ENCODE measurements around the gene PODXL2.
A peak's percentile ranks its signal among the peaks of the same experiment; 100 is the strongest.

PODXL2 gene, protein sequence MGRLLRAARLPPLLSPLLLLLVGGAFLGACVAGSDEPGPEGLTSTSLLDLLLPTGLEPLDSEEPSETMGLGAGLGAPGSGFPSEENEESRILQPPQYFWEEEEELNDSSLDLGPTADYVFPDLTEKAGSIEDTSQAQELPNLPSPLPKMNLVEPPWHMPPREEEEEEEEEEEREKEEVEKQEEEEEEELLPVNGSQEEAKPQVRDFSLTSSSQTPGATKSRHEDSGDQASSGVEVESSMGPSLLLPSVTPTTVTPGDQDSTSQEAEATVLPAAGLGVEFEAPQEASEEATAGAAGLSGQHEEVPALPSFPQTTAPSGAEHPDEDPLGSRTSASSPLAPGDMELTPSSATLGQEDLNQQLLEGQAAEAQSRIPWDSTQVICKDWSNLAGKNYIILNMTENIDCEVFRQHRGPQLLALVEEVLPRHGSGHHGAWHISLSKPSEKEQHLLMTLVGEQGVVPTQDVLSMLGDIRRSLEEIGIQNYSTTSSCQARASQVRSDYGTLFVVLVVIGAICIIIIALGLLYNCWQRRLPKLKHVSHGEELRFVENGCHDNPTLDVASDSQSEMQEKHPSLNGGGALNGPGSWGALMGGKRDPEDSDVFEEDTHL

DNA sequence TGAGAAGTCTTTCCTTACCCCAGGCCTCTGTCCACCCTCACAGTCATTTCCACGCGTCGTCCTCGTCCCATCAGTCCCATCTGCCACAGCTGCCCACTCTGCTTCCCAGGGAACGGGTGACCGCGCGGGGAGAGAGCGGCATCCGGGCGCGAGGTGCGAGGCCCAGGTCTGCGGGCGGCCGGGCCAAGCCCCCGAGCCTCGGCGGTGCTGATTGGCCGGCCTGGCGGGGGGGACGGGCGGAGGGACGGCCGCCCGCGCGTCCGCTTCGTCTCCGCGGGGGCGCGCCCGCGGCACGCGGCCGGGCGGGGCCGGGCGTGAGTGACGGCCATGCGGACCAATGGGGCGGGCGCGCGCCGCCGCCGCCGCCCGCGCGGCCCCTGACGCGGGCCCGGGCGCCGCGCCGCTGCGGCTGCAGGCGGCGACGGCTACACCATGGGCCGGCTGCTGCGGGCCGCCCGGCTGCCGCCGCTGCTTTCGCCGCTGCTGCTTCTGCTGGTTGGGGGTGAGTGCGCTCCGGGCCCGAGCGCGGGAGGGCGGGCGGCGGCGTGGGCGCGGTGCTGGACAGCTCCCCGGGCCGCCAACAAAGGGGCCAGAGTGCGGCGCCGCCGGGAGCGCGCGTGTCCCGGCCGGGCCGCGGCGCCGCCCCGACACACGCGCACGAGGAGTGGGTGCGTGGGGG is at the start of gene PODXL2:
TSS of gene PODXL2 (plus strand) at position 398 of the 679 bp plus-strand sequence. CDS start at position 433, 35 bp downstream.
- FAIRE-seq: no peak

DNA sequence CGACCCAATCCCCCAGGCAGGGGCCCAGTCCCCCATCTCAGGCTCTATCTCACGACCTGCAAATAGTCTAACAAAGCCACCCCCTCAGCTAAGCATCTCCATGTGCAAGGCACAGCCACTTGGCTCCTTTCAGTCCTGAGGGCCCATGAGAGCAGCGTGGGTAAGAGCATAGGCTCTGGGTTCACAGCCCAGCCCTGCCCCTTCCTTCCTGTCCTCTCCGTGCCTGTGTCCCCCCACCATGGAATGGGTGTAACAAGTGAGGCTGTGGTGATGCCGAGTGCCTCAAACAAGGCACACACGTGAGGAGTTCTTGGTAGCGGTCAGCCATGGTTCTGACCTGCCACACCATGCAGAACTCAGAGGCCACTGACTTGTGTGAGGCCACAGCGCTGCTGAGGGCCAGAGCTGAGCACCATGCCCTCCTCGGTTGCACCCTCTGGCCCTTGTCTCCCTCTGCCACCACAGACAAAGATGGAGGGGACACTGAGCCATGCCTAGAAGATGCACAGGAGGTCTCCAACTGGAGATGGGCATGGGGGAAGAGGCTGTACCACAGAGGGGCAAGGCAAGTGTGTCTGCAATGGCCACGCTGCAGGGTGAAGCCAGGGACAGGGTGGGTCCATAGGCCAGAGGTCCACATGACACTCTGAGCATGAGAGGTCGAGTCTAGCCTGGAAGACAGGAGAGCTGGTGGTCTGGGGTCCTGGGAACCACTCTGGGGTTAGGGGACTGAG is 48.5 kb upstream of the PODXL2 start:
- no peak for FAIRE-seq

DNA sequence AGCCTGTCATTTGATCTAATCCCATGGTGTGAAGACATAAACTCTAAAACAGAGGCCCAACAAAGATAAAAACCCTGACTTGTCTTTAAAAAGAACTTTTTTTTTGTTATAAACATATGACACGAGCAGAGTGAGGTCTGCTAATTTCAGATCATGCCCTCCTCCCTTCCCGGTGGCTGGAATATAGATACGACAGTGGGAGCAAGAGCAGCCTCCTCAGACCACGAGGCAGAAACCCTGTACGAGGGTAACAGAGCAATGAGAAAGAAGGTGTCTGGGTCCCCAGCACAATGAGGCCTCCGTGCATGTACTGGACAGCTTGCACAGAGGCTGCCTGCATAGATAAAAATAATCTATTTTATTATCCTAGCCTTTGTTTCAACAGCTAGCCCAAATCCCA is 44.3 kb upstream of the PODXL2 start:
- FAIRE-seq: no peak

DNA sequence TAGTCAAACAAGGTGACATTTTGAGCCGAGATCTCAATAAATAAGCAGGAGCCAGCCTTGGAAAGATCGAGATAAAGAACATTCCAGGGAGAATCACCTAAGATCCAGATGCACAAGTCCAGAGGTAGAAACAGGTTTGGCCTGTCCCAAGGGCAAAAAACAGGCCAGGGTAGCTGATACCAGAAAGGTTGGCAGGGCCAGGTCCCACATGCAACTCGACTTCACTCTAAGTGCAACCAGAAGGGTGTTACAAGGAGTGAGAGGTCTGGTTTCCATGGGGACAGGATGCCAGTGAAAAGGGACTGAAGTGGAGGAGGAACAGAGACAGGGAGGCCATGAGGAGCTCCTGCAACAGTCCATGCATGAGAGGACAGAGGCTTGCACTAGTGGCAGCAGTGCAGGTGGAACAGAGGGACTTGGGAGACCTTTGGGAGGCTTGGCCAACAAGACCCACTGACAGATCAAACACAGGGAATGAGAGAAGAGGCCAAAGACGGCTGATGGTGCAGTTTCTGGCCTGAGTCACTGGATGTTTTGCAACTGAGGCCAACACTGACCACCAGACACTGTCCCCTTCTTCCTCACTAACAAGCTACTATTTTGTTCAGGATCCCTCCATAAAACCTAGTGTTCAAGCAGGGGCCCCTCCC is 43.7 kb upstream of the PODXL2 start:
- no peak for FAIRE-seq

DNA sequence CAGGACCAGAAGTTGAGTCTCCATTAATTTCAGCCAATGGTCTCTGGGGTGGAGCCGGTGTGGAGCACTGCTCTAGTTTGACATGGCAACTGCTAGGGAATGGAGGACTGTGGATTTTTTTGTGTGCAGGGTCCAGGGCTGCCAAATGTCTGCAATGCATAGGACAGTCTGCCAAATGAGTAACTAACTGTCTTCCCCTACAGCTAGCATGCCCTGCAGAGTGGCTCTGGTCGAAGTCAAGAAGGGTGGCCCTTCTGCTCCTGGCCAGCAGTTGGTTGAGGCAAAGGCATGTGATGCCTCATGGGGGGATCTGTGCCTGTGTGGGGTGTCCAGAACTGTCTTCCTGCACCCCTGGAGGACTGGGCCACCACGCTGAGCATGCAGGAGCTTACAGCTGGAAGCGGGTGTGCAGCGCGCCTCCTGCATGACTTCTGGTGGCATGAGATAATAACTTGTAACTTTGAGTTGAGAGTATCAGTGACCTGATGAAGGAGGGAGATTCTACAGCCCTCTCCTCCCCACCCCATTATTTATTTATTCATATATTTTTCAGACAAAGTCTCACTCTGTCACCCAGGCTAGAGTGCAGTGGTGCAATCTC is 43.1 kb upstream of the PODXL2 start:
- FAIRE-seq: no peak

DNA sequence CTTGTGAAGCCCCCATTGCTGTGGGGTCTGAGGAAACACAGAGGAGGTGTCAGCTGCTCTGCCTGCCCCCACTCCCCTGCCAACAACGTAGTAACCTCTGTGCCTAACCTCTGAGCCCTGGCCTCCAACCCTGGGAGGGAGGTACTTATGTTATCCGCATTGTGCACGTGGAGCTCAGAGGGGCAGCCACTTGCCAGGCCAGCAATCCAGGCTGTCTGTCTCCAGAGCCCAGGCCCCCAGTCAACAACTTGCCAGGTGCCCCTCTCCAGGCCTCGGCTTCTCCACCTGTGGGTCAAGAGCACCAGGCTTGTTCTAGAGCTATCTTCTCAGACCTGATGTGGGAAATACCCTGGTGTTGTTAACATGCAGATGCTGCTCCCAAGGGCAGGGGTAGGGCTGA is 41.1 kb upstream of the PODXL2 start:
- FAIRE-seq: no peak

DNA sequence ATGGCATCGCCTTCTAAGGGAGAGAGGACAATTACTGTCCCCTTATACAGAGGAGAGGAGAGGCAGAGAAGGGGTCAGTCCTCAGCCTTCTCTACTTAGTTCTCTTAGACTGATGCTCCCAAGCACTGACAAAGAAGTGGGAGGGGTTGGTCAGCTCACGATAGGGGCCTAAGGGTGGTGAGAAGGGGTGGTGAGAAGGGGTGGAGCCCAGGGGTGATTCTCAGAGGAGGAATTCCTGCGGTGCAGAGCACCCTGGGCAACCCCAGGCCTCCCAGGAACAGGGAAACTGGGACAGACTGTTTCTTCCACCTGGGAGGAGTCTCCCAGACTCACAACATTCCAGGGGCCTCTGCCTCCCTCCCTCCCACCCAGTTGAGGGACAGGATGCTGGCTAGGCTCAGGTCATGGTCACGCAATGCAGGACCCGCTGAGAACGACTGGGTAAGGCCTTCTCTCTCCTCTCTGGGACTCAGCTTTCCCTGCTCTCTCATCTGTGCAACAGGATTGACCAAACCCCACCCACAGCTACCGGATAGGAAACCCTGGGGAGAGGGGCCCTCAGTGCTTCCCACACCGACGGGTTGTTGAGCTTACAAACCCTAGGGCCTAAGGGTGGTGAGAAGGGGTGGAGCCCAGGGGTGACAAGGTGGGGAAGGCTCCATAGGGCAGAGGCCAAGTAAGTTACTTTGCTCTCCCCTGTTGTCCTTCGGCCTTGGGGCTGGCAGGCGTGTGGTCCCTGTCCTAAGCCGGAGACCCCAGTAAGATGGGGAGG is 40.0 kb upstream of the PODXL2 start:
- no peak for FAIRE-seq

DNA sequence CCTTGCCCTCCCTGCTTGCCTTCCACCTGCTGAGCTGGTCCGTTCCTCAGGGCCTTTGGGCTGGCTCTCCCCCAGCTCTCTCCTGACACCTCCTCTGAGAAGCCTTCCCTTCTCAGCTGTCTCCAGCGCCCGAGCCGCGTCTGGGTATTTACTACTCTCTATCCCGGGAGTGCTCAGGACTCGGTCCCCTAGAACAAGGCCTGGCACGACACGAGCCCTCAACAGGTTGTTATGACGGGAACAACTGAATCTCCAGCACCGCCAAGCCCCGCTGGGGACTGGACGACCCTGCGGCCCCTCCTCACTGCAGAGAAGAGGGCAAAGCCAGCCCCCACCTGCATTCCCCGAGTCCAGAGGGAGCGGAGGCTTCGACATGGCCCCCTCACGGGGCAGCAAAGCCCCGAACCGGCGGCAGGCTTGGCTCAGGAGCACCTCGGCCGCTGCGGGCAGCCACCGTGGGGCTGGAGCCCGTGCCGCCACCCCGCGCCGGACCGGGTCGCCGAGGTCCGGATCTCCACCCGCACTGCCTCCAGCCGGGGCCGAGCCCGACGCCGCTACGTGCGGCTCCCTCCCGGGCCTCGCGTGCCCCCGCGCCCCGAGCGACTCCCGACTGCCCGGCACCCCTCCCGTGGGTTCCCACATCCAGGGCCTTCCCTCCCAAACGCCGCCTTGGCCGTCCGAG is 39.2 kb upstream of the PODXL2 start:
- no peak for FAIRE-seq

DNA sequence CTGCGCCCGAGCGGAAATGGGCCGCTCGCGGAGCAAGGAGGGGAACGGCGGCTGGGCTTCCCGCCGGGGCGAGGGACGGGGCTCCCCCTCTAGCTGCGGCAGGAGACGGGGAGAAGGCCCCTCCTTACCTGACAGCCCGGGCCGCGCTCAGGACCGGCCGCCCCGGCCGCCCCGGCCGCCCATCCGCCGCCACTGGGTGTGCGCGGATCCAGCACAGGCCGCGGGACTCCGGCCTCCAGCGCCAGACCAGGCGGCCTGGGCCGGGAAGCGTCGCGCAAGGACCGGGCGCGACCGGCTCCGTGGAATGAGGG is 38.7 kb upstream of the PODXL2 start:
- FAIRE-seq: no peak

DNA sequence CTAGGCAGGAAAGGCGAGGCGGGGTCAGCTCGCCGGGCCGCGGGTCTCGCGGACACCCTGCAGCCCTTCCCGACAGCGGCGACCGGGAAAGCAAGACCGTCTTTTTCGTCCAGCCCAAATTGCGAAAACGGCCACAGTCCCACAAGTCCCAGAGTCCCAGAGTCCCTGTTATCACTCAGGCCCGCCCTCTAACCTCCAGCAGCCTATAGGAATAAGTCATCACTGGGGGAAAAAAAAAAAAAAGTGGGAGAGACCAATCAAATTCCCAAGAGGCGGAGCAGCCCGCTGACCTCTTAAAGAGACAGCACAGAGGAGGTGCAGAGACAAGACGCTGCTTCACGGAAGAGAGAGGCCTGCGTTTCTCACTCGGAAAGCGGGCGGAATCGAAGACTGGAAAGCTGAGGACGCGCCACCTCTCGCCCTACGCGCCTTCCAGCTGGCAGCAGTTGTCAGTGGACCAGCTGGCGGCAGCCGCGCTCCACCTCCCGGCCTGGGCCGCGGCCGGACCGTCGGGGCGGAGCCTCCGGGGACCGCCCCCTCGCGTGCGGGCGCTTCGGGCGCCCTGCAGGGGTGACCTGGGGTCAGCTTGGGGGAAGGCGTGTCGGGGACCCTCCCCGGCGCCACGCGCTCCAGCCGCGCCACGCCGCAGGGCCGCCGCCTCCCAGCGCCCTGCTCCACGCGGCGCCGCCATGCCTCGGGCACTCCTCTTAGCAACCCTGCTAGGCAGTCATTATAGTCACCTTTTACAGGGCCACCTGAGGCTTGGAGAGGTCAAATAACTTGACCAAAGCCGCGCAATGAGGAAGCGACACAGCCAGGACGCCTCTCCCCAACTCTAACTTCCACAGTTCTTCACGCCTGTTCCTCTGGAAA is 38.2 kb upstream of the PODXL2 start, which contains the start of gene TPRA1:
TSS of gene TPRA1 (minus strand) at position 141 of the 873 bp plus-strand sequence. CDS start 10,587 bp downstream, outside the sequence.
- peak; percentile 89 for FAIRE-seq

DNA sequence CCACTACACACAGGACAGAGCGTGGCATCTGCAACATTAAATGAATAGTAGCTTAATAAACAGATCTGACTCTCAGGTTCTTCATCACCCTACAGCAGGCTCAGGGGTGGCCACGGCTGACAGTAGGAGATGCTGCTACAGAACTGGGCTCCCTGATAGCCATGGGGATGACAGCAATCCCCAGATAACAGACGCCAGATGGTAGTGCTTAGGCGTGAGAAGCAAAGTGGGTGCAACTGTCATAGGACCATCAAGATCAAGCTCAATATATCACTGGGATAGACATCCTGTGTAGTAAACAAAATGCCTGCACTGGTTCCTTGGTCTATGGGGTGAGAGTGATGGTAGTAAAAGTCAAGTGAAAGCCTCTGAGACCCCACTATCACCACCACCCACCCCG is 35.8 kb upstream of the PODXL2 start:
- no peak for FAIRE-seq

DNA sequence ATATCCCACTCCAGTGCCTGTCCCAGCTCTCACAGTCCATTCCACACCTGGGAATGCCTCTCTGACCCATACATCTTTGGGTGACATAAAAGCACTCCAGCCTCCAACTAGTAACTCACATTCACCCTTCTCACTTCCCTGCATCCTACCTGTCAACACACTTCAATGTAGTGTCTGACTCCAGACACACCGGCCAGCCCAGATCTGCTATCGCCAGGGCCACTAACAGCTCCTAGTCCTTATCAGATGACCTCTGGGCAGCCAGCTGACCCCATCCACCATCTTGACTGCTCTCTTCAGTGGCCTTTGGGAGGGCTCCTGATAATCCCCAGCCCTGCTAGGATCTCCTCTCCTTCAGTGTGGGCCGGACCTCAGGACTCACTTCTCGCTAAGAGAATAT is 33.7 kb upstream of the PODXL2 start:
- FAIRE-seq: no peak

DNA sequence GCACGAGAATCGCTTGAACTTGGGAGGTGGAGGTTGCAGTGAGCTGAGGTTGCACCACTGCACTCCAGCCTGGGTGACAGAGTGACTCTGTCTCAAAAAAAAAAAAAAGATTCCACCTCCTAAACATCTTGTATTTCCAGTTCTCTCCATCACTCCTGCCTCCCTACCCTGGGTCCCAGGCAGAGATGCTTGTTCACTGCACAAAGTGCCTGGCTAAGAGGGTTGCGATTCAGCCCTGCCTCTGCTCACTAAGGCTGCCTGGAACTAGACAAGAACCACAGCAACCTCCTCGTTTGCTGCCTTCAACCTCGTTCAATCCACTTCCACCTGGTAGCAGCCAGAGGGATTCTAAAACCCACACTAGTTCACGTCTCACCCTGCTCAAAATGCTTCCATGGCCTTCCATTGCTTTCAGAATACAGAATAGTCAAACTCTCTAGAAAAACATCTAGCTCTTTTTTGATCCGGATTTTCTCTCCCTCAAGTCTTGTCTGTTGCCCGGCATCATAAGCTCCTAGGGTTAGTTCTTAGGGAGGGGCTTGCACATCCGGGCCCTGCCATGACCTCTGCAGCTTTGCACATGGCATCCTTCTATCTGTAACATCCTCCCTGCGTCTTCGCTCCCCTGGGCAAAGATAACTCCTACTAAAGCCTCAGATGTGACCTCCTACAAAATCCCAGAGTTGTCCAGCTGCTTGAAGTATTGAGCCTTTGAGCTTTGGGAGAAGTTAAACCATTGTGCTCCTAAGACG is 31.8 kb upstream of the PODXL2 start:
- no peak for FAIRE-seq

DNA sequence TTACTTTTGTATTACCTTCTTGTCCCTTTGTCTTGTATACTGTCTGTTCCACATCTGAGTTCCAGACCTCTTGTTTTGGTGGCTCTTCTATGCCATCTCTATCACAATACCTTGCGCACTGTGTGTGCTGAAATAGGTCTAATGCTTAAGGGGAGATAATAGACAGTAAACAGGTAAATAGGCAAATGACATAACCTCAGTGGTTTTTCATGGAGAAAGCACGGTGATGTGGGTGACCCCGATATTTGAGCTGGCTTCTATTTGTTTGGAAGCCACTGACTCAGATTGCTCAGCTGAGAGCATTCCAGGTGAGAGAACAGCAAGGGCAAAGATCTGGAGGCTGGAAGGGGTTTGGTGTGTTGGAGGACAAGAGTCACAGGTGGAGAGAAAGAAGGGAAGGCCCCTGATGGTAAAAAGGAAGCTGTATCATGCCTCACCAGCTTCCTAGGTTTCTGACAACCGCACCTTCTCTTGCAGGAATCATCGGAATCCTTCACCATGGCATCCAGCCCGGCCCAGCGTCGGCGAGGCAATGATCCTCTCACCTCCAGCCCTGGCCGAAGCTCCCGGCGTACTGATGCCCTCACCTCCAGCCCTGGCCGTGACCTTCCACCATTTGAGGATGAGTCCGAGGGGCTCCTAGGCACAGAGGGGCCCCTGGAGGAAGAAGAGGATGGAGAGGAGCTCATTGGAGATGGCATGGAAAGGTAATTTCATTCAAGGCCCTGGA is 30.0 kb upstream of the PODXL2 start:
- FAIRE-seq: no peak

DNA sequence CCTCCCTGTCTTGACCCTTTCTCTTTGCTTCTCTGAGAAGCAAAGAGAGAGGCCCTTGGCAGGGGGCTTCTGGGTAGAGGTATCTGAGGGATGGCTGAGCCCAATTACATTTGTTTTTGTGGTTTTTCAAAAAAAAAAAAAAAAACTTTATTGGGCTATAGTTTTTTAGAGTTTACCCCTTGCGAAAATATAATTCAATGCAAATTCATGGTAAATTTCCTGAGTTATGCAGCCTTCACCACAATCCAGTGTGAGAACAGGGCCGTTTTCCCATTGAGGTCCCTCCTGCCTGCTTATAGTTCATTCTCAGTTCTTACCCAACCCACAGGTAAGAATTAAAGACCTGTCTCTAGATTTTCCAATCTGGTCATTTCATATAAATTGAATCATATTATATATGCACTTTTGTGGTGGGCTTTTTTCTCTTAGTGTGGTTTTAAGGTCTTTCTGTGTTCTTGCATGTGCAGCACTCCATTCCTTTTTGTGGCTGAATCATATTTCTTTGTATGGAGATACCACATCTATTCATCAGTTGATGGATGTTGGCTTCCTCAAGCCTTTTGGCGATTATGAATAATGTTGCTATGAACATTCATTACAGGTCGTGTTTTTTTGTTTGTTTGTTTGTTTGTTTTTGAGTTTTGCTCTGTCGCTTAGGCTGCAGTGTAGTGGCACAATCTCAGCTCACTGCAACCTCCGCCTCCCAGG is 28.1 kb upstream of the PODXL2 start:
- FAIRE-seq: no peak

DNA sequence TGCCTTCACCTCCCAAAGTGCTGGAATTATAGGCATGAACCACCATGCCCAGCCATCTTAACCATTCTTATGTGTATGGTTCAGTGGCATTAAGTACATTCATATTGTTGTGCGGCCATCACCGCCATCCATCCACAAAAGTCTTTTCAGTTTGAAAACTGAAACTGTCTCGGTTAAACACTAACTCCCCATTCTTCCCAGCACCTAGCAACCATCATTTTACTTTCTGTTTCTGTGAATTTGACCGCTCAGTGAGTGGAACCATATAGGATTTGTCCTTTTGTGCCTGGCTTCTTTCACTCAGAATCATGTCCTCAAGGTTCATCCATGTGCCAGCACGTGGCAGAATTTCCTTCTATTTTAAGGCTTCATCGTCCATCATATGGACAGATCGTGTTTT is 24.9 kb upstream of the PODXL2 start:
- FAIRE-seq: no peak

DNA sequence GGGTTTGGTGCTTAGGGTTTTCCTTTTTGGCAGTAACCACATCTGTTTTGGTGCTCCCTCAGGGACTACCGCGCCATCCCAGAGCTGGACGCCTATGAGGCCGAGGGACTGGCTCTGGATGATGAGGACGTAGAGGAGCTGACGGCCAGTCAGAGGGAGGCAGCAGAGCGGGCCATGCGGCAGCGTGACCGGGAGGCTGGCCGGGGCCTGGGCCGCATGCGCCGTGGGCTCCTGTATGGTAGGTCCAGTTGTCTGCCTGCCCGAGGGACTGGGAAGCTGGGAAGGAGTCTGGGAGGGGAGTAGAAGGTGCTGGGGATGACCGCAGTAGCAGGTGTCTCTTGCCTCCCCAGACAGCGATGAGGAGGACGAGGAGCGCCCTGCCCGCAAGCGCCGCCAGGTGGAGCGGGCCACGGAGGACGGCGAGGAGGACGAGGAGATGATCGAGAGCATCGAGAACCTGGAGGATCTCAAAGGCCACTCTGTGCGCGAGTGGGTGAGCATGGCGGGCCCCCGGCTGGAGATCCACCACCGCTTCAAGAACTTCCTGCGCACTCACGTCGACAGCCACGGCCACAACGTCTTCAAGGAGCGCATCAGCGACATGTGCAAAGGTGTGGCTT is 24.3 kb upstream of the PODXL2 start:
- no peak for FAIRE-seq

All from endometrium (tissue), 2 donors.